Activated CD4-positive, alpha-beta T cell treated with anti-CD3 and anti-CD28 coated beads for 4 hours (primary cell): ENCODE data around the gene TANGO6.
"Not testable (repeated sequence)": the region's sequence is repeated elsewhere in the genome, so short reads cannot be mapped to it uniquely, and the experiment has no call there.

Experiments used
- DNase-seq, 2 donors: peaks; one replicate each; pipeline ENCODE4 v3.0.0-alpha.2; 2020

Gene TANGO6

DNA sequence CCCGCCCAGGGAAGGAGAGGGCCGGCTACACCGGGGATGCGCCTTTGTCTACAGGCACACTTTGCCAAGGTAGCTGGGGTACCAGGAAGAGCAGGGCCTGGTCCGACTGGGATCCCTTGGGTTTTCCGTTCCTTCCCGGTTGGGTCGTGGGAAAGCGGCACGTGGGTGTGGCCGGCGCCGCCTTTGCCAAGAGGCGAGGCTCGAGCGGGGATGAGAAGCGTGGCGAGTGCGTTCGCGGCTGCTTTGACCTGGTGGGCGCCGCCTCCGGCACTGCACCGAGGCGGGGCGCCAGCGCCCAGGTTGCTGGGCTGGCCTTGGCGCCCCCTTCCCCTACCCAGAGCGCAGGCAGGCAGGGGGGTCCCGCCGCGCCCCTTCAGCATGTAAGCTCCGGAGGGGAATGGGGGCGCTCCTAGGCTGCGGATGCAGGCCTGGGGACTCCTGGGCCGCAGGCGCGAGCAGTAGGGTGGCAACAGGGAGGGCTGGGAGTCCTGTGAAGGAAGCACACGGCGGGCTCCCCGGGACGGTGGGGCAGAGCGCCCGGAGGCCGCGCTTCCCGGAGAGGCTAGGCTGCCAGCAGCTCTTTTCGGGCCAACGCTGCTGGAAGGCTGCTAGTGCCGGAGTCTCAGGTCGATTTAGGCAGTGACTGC lies 264.1 kb downstream of the TANGO6 start:
- no peak for DNase-seq

DNA sequence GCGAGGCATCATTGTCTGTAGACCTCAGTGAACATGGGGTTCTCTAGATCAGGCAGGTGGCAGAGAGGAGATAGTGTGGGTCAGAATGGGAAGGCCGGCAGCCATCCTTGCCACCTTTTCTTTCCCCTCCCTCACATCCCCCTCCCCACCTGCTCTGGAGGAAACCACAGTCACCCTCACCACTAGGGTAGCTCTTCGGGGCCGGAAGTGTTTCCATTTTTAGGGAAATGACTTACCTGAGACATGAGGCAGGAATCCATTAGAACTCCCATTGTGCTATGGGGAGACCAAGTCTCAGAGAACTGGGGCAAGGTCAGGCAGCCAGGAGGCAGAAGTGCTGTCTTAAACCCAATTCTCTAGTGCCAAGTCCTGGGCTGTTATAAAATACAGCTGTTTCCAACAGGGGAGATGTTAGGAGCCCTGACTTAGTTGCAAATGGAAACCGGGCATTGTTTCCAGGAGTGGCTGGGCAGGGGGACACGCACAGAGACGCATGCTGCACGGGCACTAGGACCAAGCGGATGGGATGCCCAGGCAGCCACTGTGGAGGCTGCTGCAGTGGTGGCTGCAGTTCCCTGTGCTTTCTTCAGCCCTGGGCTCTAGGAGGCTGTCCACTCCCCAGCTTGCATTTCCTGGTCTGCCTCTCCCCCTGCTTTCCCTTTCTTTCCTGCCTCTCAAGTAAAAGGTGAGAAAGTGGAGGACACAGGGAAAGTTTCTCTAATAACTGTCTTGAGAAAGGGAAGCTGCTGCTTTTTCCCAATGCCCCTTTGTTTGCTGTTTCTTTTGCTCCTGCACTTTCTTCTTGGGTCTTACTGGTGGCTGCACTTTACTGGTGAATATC lies 265.0 kb downstream of the TANGO6 start:
- no peak for DNase-seq

DNA sequence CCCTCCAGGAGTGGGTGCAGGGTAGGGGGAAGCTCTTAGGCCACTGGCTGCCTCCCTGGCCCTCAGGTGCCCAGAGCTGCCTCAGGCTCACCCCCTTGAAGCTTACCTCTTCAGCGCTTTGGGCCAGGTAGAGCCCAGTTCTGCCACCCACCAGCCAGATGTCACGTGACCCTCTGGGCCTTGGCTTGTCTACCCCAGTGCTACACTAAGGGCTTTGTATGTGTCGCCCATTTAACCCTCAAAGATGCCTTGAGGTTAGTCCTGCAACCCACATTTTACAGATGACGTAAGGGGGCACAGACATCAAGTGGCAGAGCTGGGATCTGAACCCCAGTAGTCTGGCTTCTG lies 265.5 kb downstream of the TANGO6 start:
- DNase-seq = no peak

DNA sequence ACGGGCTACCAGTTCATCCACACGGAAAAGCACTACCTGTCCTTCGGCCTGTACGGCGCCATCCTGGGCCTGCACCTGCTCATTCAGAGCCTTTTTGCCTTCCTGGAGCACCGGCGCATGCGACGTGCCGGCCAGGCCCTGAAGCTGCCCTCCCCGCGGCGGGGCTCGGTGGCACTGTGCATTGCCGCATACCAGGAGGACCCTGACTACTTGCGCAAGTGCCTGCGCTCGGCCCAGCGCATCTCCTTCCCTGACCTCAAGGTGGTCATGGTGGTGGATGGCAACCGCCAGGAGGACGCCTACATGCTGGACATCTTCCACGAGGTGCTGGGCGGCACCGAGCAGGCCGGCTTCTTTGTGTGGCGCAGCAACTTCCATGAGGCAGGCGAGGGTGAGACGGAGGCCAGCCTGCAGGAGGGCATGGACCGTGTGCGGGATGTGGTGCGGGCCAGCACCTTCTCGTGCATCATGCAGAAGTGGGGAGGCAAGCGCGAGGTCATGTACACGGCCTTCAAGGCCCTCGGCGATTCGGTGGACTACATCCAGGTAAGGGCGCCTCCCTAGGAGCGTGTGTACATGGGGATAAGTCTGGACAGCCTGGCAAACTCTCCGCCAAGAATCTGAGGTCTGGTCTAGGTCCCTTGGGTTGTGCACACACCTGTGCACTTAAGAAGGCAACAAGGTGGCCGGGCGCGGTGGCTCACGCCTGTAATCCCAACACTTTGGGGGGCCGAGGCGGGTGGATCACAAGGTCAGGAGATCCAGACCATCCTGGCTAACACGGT lies 266.3 kb downstream of the TANGO6 start:
- no peak for DNase-seq

DNA sequence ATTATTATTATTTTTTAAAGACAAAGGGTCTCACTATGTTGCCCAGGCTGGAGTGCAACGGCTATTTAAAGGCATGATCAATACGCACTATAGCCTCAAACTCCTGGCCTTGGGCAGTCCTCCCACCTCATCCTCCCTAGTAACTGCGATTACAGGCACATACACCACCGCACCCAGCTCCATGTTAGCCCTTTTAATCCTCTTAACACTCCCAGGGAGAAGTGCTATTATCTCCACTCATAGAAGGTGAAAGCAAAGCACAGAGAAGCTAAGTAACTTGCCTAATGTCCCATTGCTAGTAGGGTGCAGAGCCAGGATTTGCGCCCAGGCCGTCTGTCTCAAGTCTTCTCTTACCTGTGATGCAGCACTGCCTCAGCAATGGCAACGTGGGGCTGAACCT lies 267.1 kb downstream of the TANGO6 start:
- DNase-seq = no peak

DNA sequence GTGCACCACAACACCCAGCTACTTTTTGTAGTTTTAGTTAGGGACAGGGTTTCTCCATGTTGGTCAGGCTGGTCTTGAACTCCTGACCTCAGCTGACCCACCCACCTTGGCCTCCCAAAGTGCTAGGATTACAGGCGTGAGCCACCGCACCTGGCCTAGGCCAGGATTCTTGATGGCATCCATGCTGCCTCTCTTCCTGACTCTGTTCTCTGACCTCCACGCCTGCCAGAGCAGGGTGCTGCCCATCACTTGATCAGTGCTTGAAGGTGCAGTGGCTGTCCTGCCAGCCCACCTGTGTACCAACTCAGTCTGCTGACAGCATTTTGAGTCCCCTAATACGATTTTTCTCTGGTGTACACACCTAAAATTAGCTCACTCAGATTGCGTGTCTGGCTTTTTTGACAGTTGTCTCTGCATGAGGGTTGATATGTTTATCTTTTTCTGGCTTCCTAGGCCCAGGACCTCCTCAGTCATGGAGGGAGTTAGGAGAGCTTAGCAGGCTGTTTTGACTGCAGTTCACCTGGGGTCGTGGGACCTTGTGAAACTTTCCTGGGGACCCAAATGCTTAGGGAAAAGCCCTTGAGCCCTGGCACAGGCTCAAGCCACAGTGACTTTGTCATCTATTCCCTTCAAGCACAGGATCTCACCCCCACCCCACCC lies 268.0 kb downstream of the TANGO6 start:
- DNase-seq = no peak

DNA sequence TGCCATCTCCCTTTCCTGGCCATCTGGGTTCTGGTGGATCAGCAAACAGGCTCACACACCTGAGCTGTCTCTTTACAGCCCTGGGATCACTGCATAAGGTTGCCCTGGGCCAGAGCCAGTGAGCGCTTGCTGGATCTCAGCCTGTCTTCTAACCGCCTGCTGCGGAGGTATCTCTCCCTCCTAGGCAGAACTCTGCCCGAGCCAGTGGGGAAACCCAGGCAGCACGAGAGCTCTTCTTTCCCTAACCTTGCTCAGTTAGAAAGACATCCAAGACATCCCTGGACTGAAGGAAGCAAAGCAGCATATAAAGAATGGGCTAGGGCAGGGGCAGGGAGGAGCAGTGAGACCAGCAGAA lies 268.5 kb downstream of the TANGO6 start:
- no peak for DNase-seq

DNA sequence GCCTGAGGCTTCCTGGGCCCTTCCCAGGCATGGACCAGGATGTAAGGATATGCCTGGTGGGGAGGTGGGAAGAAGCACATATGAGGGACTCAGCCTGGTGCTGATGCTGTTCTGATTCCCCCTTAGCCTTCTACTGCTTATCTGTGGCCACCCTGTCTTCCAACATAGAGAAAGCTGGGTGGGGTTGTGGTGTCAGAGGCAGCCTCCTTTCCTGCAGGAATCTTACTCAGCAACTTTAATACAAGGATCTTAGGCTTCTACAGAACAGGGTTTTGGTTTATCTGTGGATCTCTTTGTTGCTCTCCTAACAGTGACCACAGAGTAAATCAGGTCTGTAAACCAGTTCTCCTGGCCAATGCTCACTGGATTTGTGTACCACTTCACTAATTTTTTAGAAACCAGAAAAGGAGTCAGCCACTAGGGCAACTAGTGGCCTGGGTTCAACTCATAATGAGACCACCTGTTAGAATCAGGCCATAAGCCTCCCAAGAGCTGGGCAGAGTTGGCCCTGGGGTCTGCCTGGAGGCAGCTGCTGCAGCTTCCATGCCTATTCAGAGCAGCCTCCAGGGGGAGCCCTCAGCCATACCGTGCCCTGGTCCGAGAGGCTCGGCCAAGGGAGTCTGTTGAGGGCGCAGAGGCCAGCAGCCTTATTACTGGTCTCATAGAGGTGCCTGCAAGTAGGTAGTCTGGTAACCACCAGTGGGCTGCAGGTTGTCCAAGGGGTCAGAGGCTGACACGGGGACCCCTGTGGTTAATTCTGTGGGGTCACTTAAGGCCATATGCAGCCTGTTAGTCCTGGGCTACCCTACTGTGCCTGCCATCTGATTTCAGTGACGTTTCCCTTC lies 269.2 kb downstream of the TANGO6 start:
- DNase-seq = peak; percentile 42

DNA sequence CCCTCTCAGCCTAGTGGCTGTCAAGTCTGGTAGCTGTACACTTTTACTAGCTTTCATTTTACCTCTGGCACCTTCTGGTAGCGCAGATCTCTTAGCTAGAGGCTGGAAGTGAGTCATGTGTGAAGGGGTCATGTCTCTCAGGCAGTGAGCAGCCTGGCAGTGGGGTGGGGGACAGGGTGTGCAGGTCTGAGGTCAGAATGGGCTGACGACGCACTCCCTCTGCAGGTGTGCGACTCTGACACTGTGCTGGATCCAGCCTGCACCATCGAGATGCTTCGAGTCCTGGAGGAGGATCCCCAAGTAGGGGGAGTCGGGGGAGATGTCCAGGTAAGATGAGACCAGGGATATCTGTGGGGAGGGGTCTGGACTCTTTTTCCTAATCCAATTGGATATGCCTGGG lies 269.9 kb downstream of the TANGO6 start:
- DNase-seq = no peak

DNA sequence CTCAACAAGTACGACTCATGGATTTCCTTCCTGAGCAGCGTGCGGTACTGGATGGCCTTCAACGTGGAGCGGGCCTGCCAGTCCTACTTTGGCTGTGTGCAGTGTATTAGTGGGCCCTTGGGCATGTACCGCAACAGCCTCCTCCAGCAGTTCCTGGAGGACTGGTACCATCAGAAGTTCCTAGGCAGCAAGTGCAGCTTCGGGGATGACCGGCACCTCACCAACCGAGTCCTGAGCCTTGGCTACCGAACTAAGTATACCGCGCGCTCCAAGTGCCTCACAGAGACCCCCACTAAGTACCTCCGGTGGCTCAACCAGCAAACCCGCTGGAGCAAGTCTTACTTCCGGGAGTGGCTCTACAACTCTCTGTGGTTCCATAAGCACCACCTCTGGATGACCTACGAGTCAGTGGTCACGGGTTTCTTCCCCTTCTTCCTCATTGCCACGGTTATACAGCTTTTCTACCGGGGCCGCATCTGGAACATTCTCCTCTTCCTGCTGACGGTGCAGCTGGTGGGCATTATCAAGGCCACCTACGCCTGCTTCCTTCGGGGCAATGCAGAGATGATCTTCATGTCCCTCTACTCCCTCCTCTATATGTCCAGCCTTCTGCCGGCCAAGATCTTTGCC lies 271.1 kb downstream of the TANGO6 start:
- DNase-seq = no peak

DNA sequence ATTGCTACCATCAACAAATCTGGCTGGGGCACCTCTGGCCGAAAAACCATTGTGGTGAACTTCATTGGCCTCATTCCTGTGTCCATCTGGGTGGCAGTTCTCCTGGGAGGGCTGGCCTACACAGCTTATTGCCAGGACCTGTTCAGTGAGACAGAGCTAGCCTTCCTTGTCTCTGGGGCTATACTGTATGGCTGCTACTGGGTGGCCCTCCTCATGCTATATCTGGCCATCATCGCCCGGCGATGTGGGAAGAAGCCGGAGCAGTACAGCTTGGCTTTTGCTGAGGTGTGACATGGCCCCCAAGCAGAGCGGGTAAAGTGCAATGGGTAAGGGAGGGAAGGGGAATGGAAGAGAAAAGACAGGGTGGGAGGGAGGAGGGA lies 271.6 kb downstream of the TANGO6 start:
- DNase-seq = no peak

DNA sequence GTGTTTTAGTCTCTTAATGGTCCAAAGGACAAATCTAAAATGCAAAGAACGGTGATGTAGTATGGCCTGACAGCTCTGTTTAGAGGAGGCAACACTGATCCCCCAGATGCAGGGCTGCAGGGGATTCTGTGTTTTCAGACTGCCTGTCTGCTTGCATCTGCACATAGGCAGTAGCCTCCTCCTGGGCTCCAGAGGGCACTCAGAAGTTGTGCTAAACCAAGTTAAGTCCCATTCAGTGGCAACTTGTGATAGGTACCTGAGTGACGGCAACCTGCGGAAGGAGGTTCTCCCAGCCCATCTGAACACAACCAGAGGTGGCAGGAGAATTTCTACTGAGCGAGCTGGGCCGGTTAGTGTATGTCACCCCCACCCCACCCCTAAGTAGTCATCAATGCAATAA lies 272.0 kb downstream of the TANGO6 start:
- DNase-seq = no peak

DNA sequence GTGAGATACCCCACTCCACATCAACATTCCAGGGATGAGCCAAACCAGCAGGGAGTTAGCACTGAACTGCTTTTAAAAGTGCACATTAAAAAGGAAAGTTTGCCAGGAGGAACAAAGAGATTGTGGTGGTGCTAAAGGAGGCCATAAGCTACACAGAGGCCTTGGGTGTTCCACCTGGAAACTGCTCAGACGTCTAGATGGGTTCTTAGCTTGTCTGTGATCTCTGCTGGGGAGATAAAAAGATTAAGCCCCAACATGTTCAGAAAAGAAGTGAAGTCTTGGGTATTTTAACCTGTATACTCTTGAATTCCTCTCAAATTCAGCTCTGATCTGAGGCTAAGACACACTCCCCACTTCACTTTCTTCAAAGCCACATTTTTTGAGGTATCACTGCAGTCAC lies 272.5 kb downstream of the TANGO6 start:
- no peak for DNase-seq

DNA sequence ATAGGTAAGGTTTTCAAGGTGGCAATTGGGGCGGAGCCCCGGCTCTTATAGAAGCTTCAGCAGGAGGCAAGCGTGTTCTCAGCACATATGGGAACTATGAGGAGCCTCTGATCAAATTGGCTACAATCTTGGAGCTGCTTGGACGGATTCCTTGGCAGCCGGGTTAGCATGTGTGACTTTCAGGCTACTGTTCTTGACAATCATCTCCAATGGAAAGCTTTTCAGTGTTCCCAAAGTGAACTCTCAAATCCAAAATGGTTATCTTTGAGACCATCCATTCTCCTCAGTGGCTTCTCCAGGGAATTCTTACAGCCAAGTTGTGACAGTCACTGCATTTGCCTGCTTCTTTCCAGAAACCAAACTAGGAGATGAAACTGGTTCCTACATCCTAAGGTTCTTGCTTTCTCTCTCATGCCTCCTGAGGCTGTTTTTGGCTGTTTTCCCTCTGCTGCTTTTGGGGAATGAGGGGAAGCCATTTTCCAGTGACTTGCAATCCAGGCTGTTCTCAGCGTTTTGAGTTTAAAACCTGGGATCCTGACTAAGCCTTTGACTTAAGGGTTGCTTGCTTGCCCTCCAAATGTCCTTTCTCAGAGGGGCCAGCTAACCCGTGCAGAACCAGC lies 273.0 kb downstream of the TANGO6 start:
- DNase-seq = no peak

DNA sequence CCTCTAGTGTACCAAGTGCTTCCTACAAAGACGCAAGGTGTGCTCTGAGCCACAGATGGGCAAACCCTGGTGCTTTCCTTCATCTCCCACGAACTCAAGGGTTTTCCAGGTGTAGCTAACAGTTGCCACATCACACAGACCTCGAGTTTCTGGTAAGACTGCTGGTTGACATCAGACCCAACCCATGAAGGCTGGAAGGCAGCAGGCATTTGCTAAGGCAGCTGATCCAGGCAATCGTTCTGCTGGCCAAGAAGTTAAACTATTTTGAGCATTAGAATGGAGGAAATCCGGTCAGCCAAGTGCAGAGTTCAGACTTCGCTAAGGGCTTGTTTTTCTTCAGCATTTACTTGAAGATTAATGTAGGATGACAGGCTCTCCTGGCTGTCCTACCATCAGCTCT lies 273.6 kb downstream of the TANGO6 start:
- no peak for DNase-seq

DNA sequence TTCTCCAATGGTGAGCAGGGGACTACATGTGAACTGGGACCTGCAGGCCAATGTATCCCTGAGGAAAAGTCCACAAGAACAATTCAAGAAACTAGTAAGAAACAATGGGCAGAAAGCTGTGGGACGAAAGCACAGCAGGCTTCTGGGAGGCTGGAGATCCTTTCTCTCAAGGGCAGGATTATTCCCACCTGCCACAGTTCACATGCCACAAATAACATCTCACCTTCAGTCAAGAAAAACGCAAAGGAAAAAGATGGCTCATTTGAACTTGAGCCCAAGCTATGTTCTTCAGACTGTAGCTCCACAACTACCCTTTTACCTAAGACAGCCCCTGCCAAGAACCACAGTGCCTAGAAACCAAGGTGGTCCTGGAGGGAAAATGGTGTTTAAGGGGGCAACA lies 275.1 kb downstream of the TANGO6 start:
- DNase-seq = no peak

DNA sequence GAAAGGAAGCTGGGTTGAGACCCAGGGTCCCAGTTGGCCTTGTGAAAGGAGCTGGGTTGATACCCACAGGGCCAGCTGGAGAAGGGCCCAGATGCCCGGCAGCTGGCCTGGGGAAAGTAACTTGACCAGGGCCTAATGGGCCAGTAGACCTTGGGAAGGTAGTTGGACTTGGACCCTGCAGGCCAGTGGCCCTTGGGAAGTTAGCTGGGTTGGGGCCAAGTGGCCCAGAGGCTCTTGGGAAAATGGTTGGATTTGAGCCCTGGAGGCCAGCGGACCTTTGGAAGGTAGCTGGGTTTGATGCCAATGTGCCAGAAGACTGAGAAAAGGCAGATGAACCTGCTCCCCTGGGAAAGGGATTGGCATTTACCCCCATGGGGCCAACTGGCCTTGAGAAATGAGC lies 275.7 kb downstream of the TANGO6 start:
- no peak for DNase-seq

DNA sequence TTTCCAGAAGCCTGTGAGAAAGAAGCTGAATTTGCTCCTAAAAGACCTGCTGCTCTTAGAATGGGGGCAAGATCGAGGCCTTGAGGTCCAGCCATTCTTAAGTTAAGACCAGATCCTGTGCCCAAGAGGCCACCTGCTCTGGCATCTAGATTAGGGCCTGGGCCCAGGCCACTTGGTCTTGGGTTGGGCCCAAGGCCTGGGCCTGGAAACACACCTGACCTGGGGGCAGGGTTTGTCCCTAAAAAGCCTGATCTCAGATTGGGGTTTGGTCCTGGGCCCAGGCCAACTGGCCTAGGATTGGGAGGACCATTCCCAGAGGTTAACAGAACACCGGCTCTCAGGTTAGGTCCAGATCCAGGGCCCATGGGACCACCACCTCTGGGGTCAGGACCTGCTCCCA lies 276.2 kb downstream of the TANGO6 start:
- DNase-seq = no peak

DNA sequence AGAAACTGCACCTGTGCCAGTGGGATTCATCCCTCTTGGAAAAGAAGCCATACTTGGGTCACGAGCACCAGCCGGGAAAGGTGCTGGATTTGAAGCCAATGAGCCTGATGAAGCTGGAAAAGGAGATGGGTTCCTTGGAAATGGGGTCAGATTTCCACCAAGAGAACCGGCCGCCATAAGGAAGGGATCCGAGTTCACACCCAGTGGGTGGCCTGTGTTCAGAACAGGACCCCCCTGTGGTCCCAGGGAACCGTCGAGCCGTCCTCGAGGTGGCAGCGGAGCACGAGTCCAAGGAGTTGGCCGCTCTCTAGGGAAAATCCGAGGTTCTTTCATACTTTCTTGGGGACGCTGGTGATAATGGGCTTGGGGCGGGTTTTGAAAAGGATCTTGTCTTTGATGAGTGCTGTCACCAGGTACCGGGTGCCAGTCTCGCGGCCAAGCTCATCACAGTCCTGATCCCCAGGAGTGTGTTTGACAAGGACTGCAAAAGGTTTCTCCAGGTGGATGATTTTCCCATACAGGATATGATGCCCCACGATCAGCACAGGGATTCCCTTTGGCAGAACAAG lies 276.8 kb downstream of the TANGO6 start:
- no peak for DNase-seq

DNA sequence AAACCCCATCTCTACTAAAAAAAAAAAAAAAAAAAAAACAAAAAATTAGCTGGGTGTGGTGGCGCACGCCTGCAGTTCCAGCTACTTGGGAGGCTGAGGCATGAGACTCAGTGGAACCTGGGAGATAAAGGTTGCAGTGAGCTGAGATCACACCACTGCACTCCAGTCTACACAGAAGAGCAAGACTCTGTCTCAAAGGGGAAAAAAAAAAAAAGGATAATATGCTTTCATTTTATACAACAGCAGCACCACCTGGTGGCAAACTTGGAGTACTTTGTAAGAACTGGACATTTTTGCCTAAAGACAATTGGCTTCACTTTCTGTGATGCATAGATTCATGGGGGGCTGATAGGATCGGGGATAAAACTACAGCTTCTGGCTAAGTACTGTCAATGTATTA lies 280.6 kb downstream of the TANGO6 start:
- peak; percentile 69 to 74 for DNase-seq

DNA sequence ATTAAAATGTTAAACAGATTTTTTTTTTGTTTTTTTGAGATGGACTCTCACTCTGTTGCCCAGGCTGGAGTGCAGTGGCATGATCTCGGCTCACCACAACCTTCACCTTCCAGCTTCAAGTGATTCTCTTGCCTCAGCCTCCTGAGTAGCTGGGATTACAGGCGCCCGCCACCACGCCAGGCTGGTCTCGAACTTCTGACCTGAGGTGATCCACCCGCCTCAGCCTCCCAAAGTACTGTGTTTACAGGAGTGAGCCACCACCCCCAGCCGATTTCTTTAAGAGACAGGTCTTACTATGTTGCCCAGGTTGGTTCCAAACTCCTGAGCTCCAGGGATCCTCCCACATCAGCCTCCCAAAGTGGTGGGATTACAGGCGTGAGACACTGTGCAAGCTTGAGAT lies 281.1 kb downstream of the TANGO6 start:
- DNase-seq = not testable (repeated sequence)
